ENCODE results near the gene CCDC97. TPM values are rescaled to one million over a fixed set of nuclear protein-coding genes. Genes with fewer than 3 reads are reported as not detected.
A peak's percentile ranks its signal among the peaks of the same experiment; 100 is the strongest.

CCDC97 gene
- total RNA-seq, 1 donor from 2014 or later = 40.5 TPM

DNA sequence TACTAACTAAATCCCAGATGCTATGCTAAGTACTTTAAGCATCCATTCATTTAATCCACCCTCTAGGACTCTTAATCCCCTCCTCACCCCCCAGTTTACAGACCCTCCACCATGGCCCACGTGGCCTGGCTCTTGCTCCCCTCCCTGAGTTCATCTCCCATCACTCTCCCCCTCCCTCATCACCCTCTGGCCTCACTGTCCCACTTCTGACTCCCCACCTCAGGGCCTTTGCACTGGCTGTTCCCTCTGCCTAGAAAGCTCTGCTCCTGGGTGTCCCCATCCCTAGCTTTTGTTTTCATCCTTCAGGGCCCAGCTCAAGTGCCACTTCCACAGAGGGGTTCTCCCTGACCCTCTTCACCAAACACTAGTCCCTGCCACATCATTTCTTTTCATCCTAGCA is 49.8 kb downstream of the CCDC97 start:
- no peak for DNase-seq (ENCODE audit: low spot score in 2 of 2, unreplicated experiment in 2 of 2)
- H3K27me3 Mint-ChIP-seq (ENCODE audit: low read depth) = peaks cover 2% of the 10 kb centered on the region
- H3K4me3 Mint-ChIP-seq = no peak overlapping the region
- peaks cover 6% of the 10 kb centered on the region for H3K4me1 Mint-ChIP-seq
- H3K36me3 Mint-ChIP-seq = no peaks in the 10 kb centered on the region
- no peaks in the 10 kb centered on the region for H3K9me3 Mint-ChIP-seq
- H3K27ac Mint-ChIP-seq = no peak overlapping the region
- TF ChIP-seq, protein P1, sequence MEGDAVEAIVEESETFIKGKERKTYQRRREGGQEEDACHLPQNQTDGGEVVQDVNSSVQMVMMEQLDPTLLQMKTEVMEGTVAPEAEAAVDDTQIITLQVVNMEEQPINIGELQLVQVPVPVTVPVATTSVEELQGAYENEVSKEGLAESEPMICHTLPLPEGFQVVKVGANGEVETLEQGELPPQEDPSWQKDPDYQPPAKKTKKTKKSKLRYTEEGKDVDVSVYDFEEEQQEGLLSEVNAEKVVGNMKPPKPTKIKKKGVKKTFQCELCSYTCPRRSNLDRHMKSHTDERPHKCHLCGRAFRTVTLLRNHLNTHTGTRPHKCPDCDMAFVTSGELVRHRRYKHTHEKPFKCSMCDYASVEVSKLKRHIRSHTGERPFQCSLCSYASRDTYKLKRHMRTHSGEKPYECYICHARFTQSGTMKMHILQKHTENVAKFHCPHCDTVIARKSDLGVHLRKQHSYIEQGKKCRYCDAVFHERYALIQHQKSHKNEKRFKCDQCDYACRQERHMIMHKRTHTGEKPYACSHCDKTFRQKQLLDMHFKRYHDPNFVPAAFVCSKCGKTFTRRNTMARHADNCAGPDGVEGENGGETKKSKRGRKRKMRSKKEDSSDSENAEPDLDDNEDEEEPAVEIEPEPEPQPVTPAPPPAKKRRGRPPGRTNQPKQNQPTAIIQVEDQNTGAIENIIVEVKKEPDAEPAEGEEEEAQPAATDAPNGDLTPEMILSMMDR (IDR thresholded peaks at IDR 0.05; ENCODE audit: unreplicated experiment) = no peak

DNA sequence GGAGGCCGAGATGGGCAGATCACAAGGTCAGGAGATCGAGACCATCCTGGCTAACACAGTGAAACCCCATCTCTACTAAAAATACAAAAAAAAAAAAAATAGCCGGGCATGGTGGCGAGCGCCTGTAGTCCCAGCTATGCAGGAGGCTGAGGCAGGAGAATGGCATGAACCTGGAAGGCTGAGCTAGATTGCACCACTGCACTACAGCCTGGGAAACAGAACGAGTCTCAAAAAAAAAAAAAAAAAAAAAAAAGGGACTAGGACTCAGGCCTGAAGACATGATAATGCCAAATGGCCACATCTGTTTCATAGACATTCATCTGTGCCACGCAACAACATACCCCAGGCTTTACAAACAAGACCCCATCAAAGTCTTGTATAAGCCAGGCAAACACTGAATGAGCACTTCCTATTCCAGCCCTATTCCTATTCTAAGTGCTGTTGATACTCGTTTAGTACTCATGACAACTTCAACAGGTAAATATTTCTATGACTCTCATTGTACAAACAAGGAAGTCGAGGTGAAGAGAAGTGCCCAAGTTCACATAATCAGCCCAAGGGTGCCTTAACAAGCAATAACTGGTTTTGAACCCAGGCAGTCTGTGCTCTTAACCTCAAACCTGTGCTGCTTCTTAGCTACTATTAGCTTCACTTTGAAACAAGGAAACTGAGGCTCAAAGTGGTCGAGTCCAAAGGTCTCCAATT is 52.3 kb downstream of the CCDC97 start:
- TF ChIP-seq, protein P1 (IDR thresholded peaks at IDR 0.05; ENCODE audit: unreplicated experiment) = no peak
- H3K4me3 Mint-ChIP-seq = peak overlapping the region; percentile 88
- no peaks in the 10 kb centered on the region for H3K9me3 Mint-ChIP-seq
- no peak for DNase-seq (ENCODE audit: low spot score in 2 of 2, unreplicated experiment in 2 of 2)
- H3K27me3 Mint-ChIP-seq (ENCODE audit: low read depth) = no peaks in the 10 kb centered on the region
- peaks cover 3% of the 10 kb centered on the region for H3K36me3 Mint-ChIP-seq
- H3K4me1 Mint-ChIP-seq = peaks cover 8% of the 10 kb centered on the region
- H3K27ac Mint-ChIP-seq = no peak overlapping the region

DNA sequence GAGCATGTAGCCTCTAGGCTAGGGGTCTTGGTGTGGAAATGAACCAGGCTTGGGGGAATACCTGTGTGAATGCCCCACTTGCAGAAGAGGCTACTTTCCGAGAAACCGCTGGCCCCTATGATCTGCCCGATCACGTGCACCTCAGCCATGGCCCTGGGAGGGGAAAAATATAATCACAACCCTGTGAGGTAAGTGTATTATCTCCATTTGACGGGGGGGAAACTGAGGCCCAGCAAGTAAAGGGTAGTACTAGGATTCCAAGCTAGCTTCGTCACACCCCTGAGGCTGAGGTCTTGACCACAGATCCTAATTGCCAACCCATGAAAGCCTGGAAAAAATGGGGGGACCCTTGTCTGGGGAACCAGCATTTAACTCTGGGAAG is 53.4 kb downstream of the CCDC97 start:
- DNase-seq (ENCODE audit: low spot score in 2 of 2, unreplicated experiment in 2 of 2) = no peak
- no peaks in the 10 kb centered on the region for H3K9me3 Mint-ChIP-seq
- peak overlapping the region; percentile 99 for H3K27ac Mint-ChIP-seq
- TF ChIP-seq, protein P1 (IDR thresholded peaks at IDR 0.05; ENCODE audit: unreplicated experiment) = no peak
- H3K27me3 Mint-ChIP-seq (ENCODE audit: low read depth) = no peaks in the 10 kb centered on the region
- H3K4me1 Mint-ChIP-seq = peaks cover 13% of the 10 kb centered on the region
- peak overlapping the region; percentile 88 for H3K4me3 Mint-ChIP-seq
- peaks cover 3% of the 10 kb centered on the region for H3K36me3 Mint-ChIP-seq

DNA sequence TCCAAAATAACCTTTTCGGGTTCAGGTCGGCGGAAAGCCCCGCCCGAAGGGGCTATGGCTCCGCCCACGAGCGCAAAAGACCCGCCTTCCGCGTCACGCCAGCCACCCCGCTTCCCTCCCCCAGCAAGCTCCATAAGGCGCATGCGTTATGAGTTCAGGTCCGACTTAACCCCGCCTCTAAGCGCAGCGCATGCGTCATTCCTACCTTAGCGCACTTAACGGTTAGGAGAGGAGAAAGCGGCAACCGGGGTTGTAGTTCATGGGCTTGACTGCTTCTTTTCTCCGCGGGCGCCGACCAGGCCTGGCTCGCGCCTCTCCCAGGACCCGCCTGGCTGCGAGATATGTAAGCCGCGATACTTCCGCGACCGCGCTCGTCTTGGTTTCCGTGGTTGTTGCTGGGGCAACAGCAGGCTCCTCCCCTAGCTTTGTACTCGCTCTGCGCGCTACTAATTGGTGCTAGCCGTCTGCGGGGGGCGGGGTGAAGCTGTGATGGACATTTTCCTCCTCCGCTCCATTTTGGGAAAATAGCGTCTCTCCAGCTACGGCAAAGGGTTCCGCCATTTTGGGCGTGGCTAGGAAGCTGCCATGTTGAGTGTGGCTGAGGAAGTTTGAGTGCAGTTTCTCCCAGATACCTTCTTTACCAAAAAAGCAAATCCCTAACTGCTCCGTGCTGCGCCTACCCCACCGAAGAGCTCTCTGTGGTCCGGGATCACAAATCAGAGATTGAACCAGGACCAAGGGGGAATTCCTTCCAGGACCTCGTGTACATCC is 54.0 kb downstream of the CCDC97 start, which contains the start of gene B9D2:
B9D2 (minus strand) TSS at position 397 of the 771 bp plus-strand sequence. CDS start 630 bp downstream, outside the sequence.
- TF ChIP-seq, protein P1 (IDR thresholded peaks at IDR 0.05; ENCODE audit: unreplicated experiment) = no peak
- Mint-ChIP-seq H3K27ac (peak within 1 kb of the TSS; percentile 99), H3K4me1 (peaks cover 13% of the 10 kb centered on the region), H3K36me3 (peaks cover 3% of the 10 kb centered on the region), H3K9me3 (no peaks in the 10 kb centered on the region), H3K4me3 (peak within 1 kb of the TSS; percentile 88), H3K27me3 (ENCODE audit: low read depth) (no peaks in the 10 kb centered on the region)
- peak; percentile 94 to 96 for DNase-seq (ENCODE audit: low spot score in 2 of 2, unreplicated experiment in 2 of 2)

DNA sequence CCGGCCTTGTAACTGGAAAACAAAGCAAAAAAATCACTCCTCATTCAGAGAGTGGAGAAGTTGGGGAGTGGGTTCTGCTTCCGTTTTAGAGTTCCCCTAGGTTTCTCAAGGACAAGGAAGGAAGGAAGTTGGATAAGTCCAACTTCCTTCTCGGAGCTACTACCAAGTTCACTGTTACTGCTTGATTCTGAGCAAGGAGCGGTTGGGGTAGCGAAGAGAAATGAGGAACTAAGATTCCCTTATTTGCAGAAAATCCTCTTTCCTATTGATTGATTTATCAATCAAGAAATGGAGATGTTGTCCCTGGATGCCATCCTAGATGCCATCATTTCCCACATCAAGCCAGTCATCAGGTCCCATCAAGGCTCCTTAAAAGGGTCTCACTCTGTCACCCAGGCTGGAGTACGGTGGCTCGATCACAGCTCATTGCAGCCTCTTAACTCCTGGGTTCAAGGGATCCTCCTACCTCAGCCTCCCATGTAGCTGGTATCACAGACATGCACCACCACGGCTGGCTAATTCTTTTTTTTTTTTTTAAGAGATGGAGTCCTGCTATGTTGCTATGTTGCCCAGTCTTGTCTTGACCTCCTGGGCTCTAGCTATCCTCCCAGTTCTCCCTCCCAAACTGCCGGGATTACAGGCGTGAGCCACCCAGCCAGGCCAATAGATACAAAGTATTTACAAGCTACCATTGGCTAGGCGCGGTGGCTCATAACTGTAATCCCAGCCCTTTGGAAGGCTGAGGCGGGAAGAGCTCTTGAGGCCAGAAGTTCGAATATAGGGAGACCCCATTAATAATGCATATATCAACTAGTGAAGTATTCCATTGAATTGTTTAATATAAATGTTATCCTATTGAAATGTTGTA is 54.8 kb downstream of the CCDC97 start:
- H3K4me3 Mint-ChIP-seq = peak overlapping the region; percentile 88
- H3K27me3 Mint-ChIP-seq (ENCODE audit: low read depth) = no peaks in the 10 kb centered on the region
- peak overlapping the region; percentile 99 for H3K27ac Mint-ChIP-seq
- TF ChIP-seq, protein P1 (IDR thresholded peaks at IDR 0.05; ENCODE audit: unreplicated experiment) = no peak
- no peak for DNase-seq (ENCODE audit: low spot score in 2 of 2, unreplicated experiment in 2 of 2)
- peaks cover 3% of the 10 kb centered on the region for H3K36me3 Mint-ChIP-seq
- H3K9me3 Mint-ChIP-seq = no peaks in the 10 kb centered on the region
- H3K4me1 Mint-ChIP-seq = peaks cover 13% of the 10 kb centered on the region

Data from mesothelial cell of epicardium (in vitro differentiated cells).